Measurements from ENCODE around the gene CWC27. TPM values are rescaled to one million over a fixed set of nuclear protein-coding genes. Genes with fewer than 3 reads are reported as not detected.

Gene CWC27
- polyA plus RNA-seq, 2 of the 4 experiments (the other 2 are of a cell fraction): 24.1 to 48.5 TPM

GRCh38 chr5:64925123-64925522, 156.4 kb downstream of the CWC27 start:
- H3K4me2 ChIP-seq: no peak overlapping the region
- no peak overlapping the region for H3K4me3 ChIP-seq
- ATAC-seq (no peak), DNase-seq (ENCODE audit: low read depth in 1 of 2, low spot score in 1 of 2) (no peak), FAIRE-seq (no peak)
- H3K4me1 ChIP-seq: no peaks in the 10 kb centered on the region
- POLR2A ChIA-PET: no interaction called here
- H3K9me3 ChIP-seq: peaks cover 3% of the 10 kb centered on the region; the same call in 2 of the 3 replicates
- CTCF ChIA-PET: no interaction called here
- no peak overlapping the region for H3K27ac ChIP-seq
- no peak for TF ChIP-seq MAFK (IDR thresholded peaks at IDR 0.05; ENCODE audit: partially characterized antibody)
- TF ChIP-seq CEBPB (IDR thresholded peaks at IDR 0.05): no peak
- TF ChIP-seq NR3C1 (IDR thresholded peaks at IDR 0.05): no peak
- TF ChIP-seq PBX3 (IDR thresholded peaks at IDR 0.05): no peak
- TF ChIP-seq FOSL2 (IDR thresholded peaks at IDR 0.05): no peak
- TF ChIP-seq FOSL2 (CRISPR knock-in tag; IDR thresholded peaks at IDR 0.05): no peak
- TF ChIP-seq ZFP36 (IDR thresholded peaks at IDR 0.05; ENCODE audit: borderline replicate concordance, partially characterized antibody): no peak
- no peak for TF ChIP-seq USF2 (IDR thresholded peaks at IDR 0.05)
- no peak for TF ChIP-seq CBX8 (IDR thresholded peaks at IDR 0.05)
- no peak for TF ChIP-seq GATA3 (IDR thresholded peaks at IDR 0.05; ENCODE audit: borderline replicate concordance)
- TF ChIP-seq BHLHE40 (IDR thresholded peaks at IDR 0.05; ENCODE audit: low read depth, low read length): no peak
- no peak for TF ChIP-seq KDM5A (IDR thresholded peaks at IDR 0.05)
- TF ChIP-seq CHD2 (IDR thresholded peaks at IDR 0.05; ENCODE audit: low read length, partially characterized antibody): no peak
- TF ChIP-seq FOXS1 (CRISPR knock-in tag; IDR thresholded peaks at IDR 0.05): no peak
- TF ChIP-seq EP300 (IDR thresholded peaks at IDR 0.05): no peak
- no peak for TF ChIP-seq KDM1A (IDR thresholded peaks at IDR 0.05; ENCODE audit: low read depth)
- no peak for TF ChIP-seq CTCF (IDR thresholded peaks at IDR 0.05)
- no peak for TF ChIP-seq JUNB (IDR thresholded peaks at IDR 0.05)
- no peak for TF ChIP-seq EHF (CRISPR knock-in tag; IDR thresholded peaks at IDR 0.05)
- TF ChIP-seq RNF2 (IDR thresholded peaks at IDR 0.05; ENCODE audit: borderline replicate concordance, low read depth): no peak
- TF ChIP-seq ZSCAN20 (CRISPR knock-in tag; IDR thresholded peaks at IDR 0.05): no peak
- 90% methylated on average over 1 of the region's 1 CpG for WGBS (ENCODE audit: missing lambda C conversion rate)

- Histone ChIP-seq H3K27ac (no peak overlapping the region), H3K4me2 (no peak overlapping the region), H3K4me3 (no peak overlapping the region), H3K4me1 (no peaks in the 10 kb centered on the region), H3K9me3 (no peaks in the 10 kb centered on the region)
- no peak for FAIRE-seq
- DNase-seq (ENCODE audit: low read depth in 1 of 2, low spot score in 1 of 2): no peak
- ChIA-PET CTCF (no interaction called here), POLR2A (no interaction called here)
- ATAC-seq: no peak
- 89% methylated on average over 1 of the region's 1 CpG for WGBS (ENCODE audit: missing lambda C conversion rate)
- no peak for TF ChIP-seq KDM1A (IDR thresholded peaks at IDR 0.05; ENCODE audit: low read depth)
- no peak for TF ChIP-seq JUNB (IDR thresholded peaks at IDR 0.05)
- TF ChIP-seq JUN (IDR thresholded peaks at IDR 0.05): no peak
- no peak for TF ChIP-seq HMGXB4 (CRISPR knock-in tag; IDR thresholded peaks at IDR 0.05; ENCODE audit: borderline replicate concordance)
- no peak for TF ChIP-seq EP300 (IDR thresholded peaks at IDR 0.05)
- no peak for TF ChIP-seq HOXB5 (CRISPR knock-in tag; IDR thresholded peaks at IDR 0.05)
- no peak for TF ChIP-seq E2F6 (IDR thresholded peaks at IDR 0.05; ENCODE audit: borderline replicate concordance, low read depth)
- TF ChIP-seq CEBPB (IDR thresholded peaks at IDR 0.05): no peak
- TF ChIP-seq PBX3 (IDR thresholded peaks at IDR 0.05): no peak
- TF ChIP-seq RNF2 (IDR thresholded peaks at IDR 0.05; ENCODE audit: borderline replicate concordance, low read depth): no peak
- no peak for TF ChIP-seq FOSL2 (IDR thresholded peaks at IDR 0.05)
- TF ChIP-seq FOSL2 (CRISPR knock-in tag; IDR thresholded peaks at IDR 0.05): no peak
- TF ChIP-seq MYC (IDR thresholded peaks at IDR 0.05; ENCODE audit: borderline replicate concordance, low read length): no peak
- no peak for TF ChIP-seq HES2 (IDR thresholded peaks at IDR 0.05)
- TF ChIP-seq ZC3H11A (IDR thresholded peaks at IDR 0.05): no peak
- TF ChIP-seq CTCF (IDR thresholded peaks at IDR 0.05): no peak
- TF ChIP-seq CBX2 (IDR thresholded peaks at IDR 0.05; ENCODE audit: borderline replicate concordance, low read depth): no peak
- no peak for TF ChIP-seq NR3C1 (IDR thresholded peaks at IDR 0.05)
- TF ChIP-seq MAFK (IDR thresholded peaks at IDR 0.05; ENCODE audit: partially characterized antibody): no peak
Observed at GRCh38 chr5:64929833-64930232, 161.1 kb downstream of the CWC27 start.
